ENCODE data around the gene STAC2.
"Not testable (repeated sequence)": the region's sequence is repeated elsewhere in the genome, so short reads cannot be mapped to it uniquely, and the experiment has no call there.

STAC2 gene

DNA sequence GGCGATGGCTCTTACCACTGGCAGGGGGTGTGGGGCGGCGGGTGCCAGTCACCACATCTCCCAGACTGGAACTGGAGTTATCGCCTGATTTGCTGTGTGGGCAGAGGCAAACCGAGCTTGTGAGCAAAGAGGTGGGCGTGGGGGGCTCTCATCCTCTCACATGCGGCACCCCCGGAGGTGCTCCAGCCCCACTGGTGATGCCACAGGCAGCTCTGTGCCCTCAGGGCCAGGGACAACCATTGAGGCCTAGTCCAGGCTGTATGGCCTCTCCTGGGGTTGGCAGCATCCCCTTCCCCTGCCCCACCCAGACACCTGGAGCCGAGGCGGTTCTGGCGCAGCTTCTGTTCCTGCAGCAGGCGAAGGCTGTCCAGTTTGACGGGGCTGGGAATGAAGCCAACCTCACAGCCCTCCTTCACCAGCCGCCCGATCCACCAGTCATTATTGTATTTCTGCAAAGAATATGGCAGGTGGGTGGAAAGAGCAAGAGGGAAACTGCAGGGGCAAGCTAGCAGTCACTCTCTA, 39.2 kb downstream of the STAC2 start:
- DNase-seq (ENCODE audit: low read depth) = no peak

GRCh38 chr17:39183720-39184119, 42.0 kb downstream of the STAC2 start:
- DNase-seq (ENCODE audit: low read depth) = no peak

GRCh38 chr17:39183045-39183444, 42.7 kb downstream of the STAC2 start:
- DNase-seq (ENCODE audit: low read depth) = no peak

DNA sequence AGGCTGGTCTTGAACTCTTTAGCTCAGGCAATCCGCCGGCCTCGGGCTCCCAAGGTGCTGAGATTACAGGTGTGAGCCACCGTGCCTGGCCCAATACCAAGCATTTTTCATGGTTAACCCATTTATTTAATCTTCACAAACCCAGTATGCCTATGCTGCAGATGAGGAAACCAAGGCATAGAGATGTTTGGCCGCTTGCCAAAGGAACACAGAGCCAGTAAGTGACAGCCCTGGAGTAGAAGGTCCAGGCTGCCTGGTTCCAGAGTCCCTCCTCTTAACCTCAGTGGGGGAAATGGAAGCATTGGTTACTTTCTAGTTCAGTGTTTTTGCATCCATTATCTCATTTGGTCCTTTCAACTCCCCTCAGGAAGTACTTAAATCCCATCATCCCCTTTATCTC, 44.4 kb downstream of the STAC2 start:
- no peak for DNase-seq (ENCODE audit: low read depth)

DNA sequence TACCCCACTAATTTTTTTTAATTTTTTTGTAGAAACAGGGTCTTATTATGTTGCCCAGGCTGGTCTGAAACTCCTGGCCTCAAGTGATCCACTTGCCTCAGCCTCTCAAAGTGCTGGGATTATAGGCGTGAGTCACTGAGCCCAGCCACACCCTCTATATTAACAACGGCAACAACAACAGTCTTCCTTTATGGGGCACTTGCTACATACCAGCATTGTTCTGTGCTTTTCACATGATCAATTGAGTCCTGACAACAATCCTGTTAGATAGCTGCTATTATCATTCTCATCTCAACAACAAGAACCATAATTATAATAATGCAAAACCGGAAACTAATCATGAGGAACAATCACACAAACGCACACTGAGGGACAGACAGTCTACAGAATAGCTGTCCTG, 47.2 kb downstream of the STAC2 start:
- no peak for DNase-seq (ENCODE audit: low read depth)

DNA sequence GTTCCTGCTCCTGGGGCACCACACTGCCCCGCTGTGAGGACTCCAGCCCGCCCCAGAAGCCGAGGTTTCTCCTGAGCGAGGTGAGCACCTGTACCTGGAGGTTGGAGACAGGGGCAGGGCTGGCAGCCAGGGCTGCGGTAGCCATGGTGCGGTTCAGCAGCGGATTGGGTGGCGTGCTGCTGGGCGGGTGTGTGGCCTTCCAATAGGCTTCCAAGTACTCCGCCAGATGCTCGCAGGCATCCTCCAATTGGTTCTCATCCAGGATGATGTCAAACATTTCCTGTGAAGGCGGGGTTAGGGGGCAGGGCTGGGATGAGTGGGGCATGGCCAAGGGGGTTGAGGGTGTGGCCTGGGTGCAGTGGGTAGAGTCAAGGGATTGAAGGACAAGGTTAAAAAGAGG, 48.5 kb downstream of the STAC2 start:
- DNase-seq (ENCODE audit: low read depth) = no peak

DNA sequence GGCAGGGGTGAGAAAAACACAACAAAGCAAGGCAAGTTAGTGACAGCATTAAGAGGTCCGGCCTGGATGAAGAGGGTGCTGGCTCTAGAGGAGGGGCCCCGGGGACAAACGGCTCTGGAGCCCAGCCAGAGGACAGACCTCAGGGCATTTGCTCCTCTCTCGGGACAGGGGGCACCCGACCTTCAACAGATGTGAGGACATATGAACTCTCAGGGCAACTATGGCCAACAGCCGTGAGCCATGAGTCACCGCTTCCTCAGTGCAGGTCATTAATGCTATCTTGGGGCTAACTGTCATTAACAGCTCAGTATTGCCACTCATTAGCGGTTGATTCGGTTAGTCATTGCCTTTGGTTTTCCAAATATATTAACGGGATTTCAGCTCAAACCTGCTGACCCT, 50.1 kb downstream of the STAC2 start:
- DNase-seq (ENCODE audit: low read depth) = no peak

DNA sequence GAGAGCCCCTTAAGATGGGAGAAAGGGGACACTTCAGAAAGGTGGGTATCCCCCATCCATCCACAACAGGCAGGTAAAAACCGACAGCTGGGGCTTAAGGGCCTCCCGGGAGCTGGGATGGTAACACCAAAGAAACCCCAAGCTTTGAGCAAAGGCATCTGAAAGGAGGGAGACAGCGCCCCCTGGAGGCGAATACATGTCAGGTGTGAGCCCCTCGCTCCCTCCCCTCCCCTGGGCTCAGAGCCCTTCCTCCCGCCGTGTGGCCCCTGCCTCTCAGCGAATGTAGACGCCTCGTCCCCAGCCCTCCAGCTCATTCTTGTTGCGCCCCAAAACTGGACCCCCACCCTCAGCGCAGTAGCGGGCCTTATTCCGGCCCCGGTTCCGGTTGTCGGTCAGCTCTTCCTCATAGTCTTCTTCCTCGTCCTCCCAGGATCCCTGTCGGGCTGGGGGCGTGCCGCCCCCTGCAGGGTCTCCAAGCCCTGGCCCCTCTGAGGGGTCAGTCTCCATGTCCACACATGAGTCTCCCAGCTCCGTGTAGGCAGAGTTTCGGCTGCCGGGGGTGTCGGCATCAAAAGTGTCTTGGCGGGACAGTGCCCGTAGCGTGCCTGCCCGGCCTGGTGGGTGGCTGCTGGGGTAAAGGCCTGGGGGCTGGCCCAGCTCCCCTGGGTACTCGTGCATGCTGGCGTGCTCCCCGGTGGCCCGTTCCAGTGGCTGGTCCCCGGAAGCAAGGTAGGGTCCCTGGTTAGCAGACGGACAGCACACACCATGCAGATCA, 50.6 kb downstream of the STAC2 start:
- no peak for DNase-seq (ENCODE audit: low read depth)

GRCh38 chr17:39173526-39174274, 52.0 kb downstream of the STAC2 start:
- no peak for DNase-seq (ENCODE audit: low read depth)

- DNase-seq (ENCODE audit: low read depth) = no peak
These were observed 52.7 kb downstream of the STAC2 start for GRCh38 chr17:39173080-39173479.

GRCh38 chr17:39171933-39172332, 53.8 kb downstream of the STAC2 start:
- no peak for DNase-seq (ENCODE audit: low read depth)

GRCh38 chr17:39170558-39170957, 55.2 kb downstream of the STAC2 start:
- DNase-seq (ENCODE audit: low read depth) = no peak

GRCh38 chr17:39170109-39170508, 55.6 kb downstream of the STAC2 start:
- no peak for DNase-seq (ENCODE audit: low read depth)

DNA sequence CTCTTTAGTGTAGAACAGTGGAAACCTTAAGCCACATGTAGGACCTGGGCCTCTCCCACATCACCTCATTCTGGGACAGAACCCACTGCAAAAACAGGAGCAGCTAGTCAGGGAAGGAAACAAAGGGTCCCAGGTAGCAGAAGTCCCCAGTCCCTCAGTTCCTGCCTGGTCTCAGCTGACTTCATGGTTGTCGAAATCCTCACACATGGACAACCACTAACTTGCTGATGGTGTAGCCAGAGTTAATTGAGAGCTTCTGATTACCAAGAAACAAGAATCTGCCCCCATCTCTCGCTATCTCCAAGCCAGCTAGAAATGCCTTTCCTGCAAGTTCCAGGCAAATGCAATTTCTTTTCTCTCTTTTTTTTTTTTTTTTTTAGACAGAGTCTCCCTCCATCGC, 56.2 kb downstream of the STAC2 start:
- no peak for DNase-seq (ENCODE audit: low read depth)

DNA sequence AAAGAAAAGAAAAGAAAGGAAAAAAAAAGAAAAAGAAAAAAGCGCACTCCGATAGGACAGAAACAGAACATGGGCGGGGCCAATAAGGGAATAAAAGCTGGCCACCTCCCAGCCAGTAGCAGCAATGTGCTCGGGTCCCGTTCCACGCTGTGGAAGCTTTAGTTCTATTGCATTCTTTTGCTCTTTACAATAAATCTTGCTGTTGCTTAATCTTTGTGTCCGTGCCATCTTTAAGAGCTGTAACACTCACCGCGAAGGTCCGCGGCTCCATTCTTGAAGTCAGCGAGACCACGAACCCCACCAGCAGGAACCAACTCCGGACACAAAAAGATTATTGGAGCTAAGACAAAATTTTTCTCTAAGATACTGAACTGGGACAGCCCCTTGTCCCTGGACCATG, 56.6 kb downstream of the STAC2 start:
- DNase-seq (ENCODE audit: low read depth) = no peak

GRCh38 chr17:39168503-39168902, 57.2 kb downstream of the STAC2 start:
- not testable (repeated sequence) for DNase-seq (ENCODE audit: low read depth)

GRCh38 chr17:39167476-39167875, 58.3 kb downstream of the STAC2 start:
- DNase-seq (ENCODE audit: low read depth) = no peak

DNA sequence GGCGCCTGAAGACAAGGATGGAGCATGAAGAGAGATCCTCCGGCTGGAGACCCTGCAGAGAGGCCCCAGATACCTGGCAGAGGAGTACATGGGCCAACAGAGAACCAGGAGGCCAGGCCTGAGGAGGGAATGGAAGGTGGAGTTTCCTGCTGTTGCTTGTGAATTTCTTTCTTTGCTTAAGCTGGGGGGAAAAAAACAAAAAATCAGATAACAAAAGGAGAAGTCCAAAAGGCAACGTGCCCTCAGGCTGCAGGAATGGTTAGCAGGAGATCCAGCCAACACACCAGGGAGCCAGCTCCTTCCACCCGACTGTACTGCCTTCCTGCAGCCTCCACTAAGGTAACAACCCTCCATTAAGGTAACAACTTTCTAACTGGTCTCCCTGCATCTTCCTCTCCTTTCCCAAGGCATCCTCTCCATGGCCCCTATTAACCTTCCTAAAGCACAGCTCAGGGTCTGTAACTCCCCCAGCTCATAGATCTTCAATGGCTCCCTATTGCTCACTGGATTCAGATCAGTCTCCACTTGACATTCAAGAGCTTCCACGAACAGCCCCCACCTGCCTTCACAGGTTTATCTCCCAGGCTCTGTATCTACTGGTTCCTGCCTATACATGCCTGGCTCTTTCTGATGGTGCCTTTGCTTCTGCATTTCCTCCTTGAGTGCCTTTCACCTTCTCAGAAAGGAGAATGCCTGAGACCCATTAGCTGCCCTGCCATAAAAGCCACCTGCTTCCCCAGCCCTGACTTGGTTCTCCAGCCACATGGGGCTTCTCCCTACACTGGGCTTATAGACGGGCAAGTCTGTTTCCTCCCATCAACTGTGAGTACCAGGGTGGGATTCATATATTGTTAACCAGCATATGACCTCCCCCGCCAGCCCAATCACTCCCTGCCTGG, 59.1 kb downstream of the STAC2 start:
- no peak for DNase-seq (ENCODE audit: low read depth)

DNA sequence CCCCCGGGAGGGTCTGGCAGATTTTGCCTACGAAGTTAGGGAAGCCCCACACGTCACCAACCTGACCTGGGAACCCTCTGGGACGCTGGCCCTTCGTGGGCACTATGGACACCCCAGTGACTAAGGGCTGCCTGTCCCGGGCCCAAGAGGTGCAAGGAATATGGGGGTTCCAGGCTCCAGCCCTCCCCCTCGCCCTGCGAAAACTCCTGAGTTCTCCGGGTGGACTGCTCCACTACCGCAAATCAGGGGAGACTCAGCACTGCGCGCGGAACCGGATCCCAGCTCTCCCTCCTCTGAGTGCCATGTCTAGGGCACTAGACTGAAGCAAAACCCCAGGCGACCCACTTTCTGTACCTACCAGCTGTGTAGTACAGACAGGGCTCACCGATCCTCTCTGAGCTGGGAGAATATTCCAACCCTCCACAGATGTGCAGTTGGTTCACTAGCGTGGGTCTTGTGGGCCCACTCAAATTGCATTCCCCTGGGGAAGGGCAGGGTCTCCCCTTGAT, 59.9 kb downstream of the STAC2 start, which contains the start of gene ARL5C:
TSS of gene ARL5C (minus strand) at position 321 of the 509 bp plus-strand sequence. CDS start 401 bp downstream, outside the sequence.
- DNase-seq (ENCODE audit: low read depth) = no peak

DNA sequence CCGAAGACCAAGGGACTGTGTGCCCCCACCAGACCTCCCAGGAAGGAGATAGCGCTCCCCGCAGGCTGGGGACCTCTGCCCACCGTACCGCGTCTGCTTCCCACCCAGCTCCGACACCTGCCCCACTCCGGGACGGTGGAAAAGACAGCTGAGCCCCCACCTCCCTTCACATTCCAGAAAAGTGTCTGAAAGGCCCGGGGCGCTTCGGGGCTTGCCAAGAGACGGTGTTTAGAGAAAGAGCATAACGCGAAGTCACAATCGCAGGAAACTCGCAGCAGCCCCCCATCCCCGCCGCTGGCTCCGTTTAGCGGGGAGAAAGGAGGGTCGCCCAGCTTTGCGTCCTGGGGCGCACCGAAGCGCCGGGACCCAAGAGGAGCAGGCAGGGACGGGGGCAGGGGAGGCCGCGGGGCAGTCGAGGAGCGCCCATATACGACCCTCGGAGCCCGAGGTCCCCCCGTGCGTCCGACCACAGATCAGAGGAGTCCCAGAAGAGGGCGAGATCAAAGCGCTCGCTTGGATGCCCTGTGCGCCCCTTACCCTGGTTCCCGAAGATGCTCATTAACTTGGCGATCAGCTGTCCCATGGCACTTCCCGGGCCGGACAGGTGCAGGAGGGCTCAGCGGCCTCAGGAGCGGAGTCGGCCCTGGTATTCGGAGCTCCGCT, 60.4 kb downstream of the STAC2 start:
- no peak for DNase-seq (ENCODE audit: low read depth)

DNA sequence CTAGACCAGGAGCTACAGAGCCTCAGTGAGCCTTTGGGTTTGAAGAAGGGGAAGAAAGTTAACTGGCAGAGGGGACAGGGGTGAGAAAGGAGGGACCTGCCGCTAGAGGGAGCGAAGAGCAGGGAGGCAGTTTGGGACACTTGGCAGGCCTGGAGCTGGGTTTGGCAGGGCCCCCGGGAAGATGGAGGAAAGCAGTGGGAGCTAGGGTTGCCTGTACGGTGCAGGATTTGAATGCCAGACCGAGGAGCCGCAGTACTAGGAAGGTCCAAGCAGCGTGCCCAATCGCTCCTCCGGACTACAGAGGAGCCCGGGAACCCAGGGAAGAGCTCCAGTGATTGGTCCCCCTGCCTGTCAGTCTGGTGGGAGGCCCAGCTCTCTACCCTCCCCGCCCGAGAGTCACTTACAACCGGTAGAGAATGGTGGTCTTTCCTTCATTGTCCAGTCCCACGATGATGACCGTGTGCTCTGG, 61.0 kb downstream of the STAC2 start:
- peak; percentile 24 for DNase-seq (ENCODE audit: low read depth)
